ENCODE results near the gene DLG2.

DNA sequence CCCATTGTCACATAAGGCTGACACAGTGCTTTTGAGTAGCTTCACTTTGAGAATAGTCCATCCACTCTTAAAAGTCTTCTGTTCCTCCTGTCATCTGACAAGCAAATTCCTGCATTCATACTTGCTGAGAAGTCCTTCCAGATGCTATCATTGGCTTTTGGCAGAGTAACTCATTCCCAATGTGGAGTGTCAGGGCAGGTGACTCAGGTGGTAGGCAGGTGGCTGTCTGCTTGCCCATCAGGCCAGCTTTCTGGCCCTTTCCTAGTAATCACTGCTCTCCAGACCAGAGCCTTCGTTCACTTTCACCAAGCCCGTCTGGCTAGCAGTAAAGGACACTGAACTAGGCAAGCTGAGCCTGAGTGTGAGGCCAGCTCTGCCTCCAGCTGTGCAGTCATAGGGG lies 2178.5 kb downstream of the DLG2 start:
- TF ChIP-seq FOXA1 (IDR thresholded peaks at IDR 0.05; ENCODE audit: borderline replicate concordance) (no peak), ZKSCAN1 (IDR thresholded peaks at IDR 0.05; ENCODE audit: low read depth, low read length) (no peak), ZNF253 (CRISPR knock-in tag; conservative IDR thresholded peaks at IDR 0.05) (no peak), BRCA1 (IDR thresholded peaks at IDR 0.05) (no peak), BRCA1 (CRISPR knock-in tag; IDR thresholded peaks at IDR 0.05) (no peak), GABPA (tag; conservative IDR thresholded peaks at IDR 0.05; ENCODE audit: low read depth) (no peak), ZNF318 (IDR thresholded peaks at IDR 0.05; ENCODE audit: borderline replicate concordance in 1 of 2, low read depth in 1 of 2) (no peak), TARDBP (IDR thresholded peaks at IDR 0.05) (no peak), PHB2 (IDR thresholded peaks at IDR 0.05; ENCODE audit: low read depth) (no peak), MAFK (IDR thresholded peaks at IDR 0.05; ENCODE audit: low read length) (no peak), ZNF785 (CRISPR knock-in tag; IDR thresholded peaks at IDR 0.05) (no peak), HLTF (IDR thresholded peaks at IDR 0.05) (no peak), SMC3 (conservative IDR thresholded peaks at IDR 0.05; ENCODE audit: insufficient read depth, low read depth, low read length) (no peak)
- TF ChIP-seq, protein P1, sequence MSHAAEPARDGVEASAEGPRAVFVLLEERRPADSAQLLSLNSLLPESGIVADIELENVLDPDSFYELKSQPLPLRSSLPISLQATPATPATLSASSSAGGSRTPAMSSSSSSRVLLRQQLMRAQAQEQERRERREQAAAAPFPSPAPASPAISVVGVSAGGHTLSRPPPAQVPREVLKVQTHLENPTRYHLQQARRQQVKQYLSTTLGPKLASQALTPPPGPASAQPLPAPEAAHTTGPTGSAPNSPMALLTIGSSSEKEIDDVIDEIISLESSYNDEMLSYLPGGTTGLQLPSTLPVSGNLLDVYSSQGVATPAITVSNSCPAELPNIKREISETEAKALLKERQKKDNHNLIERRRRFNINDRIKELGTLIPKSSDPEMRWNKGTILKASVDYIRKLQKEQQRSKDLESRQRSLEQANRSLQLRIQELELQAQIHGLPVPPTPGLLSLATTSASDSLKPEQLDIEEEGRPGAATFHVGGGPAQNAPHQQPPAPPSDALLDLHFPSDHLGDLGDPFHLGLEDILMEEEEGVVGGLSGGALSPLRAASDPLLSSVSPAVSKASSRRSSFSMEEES (CRISPR knock-in tag; IDR thresholded peaks at IDR 0.05): no peak

Measured in K562 (cell line).